NAMALWA (cell line): ENCODE measurements around the gene NFATC1.
"Not testable (repeated sequence)": the region's sequence is repeated elsewhere in the genome, so short reads cannot be mapped to it uniquely, and the experiment has no call there.

ENCODE experiments used
- DNase-seq: peaks from one replicate; pipeline ENCODE4 v3.0.0-alpha.2; 2015; ENCODE audit warnings: low spot score

NFATC1 gene

DNA sequence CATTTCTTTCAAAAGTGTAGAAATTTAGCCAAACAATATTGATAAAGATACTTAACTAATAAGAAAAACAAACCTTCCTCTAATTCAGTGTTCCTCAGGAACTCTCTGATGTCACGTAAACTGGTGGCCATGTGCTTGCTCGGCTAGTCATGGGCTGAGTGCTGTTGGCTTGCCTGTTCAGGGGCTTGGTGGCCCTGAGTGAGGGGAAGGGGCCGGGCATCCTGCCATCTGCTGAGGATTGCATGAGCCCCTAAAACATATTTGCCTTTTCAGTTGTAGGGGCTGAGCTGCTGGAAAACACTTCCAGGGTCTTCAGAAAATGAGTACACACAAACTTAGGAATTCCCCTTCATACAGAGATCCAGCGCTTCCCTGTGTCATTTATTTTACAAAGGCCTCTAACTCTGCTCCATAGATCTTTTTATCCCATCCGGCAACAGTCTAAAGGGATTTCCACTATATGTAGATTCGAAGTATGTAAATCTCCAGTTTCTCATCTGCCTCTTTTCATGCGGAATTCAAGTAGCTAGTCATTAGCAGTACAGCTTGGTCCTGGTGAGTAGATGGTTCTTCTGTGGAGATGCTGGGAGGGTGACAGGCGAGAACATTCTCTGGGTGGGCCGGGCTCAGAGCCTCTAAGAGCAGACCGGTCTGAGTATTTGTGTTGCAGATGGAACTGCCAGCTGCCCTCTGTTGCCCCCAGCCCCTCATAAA, 20.1 kb upstream of the NFATC1 start:
- DNase-seq, result no peak

- not testable (repeated sequence) for DNase-seq
These were observed 19.1 kb upstream of the NFATC1 start for GRCh38 chr18:79376661-79377060.

DNA sequence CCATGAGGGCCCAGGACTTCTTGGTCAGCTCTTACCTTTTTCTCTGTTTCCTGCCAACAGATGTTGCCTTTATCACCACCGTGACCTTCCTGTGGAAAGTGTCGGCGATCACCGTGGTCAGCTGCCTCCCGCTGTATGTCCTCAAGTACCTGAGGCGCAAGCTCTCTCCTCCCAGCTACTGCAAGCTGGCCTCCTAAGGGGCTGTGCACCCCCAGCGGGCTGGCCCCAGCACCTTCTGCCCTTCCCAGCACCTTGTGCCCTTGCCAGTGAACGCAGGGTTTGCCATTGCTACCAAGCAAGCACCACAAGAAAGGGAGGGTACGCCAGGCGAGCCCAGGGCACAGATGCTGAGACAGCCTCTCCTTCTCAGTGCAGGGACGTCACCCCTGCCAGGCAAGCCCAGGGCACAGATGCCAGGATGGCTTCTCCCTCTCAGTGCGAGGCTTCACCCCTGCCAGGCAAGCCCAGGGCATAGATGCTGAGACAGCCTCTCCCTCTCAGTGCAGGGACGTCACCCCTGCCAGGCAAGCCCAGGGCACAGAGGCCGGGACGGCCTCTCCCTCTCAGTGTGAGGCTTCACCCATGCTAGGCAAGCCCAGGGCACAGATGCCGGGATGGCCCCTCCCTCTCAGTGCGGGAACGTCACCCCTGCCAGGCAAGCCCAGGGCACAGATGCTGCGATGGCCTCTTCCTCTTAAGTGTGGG, 18.4 kb upstream of the NFATC1 start:
- DNase-seq, result no peak

- peak; percentile 68 for DNase-seq
These were observed 17.0 kb upstream of the NFATC1 start for GRCh38 chr18:79378536-79379250.

DNA sequence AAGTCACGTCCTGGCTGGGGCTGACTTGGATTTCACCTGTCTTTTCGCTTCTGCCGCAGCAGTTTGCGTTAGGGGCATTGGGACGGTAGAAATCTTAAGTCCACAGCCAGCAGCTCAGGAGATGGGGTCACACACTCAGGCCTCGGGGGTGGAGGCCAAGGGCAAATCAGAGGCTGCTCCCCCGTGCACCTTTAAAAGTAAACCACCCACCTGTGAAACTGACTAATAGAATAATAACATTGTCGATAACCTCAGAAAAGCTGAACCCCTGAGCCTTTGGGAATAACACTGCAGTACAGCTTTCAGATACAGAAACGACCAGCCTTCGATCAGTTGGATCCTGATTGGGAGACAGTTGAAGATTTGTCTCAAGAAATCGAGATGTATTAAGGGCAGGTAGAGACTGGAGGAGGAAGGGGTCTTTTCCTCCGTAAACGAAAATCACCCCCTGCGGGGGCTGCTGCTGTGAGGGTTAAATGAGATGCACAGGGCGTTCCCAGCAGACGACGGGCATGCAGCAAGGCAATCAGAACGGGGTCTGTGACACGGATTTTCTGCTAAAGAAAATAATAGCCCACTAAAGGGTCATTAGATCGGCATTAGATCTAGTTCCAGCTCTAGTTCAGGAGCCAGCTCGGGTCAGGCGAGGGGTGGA, 16.4 kb upstream of the NFATC1 start:
- DNase-seq, result no peak

- DNase-seq, result no peak
These were observed 15.6 kb upstream of the NFATC1 start for GRCh38 chr18:79379931-79380815.

- peak; percentile 70 for DNase-seq
These were observed 14.6 kb upstream of the NFATC1 start for GRCh38 chr18:79380816-79381806.

- no peak for DNase-seq
These were observed 13.9 kb upstream of the NFATC1 start for GRCh38 chr18:79381811-79382311.

GRCh38 chr18:79382681-79383387, 12.9 kb upstream of the NFATC1 start:
- no peak for DNase-seq

DNA sequence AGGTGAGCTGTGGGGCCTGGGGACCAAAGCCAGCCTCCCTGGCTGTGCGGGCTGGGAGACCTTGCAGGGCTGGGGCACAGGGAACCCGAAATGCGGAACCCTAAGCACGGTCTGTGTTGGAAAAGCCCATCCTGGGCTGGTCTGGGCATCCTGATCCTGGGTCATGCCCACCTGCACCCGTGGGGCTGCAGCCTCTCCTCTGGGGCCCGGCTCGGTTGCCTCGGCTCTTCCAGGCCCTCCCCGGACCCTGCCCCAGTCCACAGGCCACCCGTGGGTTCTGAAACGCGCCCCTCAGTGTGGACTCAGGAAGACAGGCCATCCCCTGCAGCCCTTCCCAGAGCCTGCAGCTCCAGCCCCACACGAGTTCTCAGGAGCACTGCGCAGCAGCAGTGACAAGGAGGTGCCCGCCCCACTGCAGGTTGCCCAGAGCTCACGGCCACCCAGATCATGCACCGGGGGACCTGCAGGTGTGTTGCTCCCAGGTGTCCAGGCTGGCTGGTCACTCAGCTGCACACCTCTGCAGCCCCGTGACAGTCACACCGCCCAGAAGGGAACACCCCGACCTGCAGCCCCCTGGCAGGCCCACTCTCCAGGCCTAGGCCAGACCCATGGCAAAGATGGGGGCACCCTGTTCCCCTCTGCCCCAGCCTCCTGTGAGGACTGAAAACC, 12.2 kb upstream of the NFATC1 start:
- DNase-seq, result no peak

DNA sequence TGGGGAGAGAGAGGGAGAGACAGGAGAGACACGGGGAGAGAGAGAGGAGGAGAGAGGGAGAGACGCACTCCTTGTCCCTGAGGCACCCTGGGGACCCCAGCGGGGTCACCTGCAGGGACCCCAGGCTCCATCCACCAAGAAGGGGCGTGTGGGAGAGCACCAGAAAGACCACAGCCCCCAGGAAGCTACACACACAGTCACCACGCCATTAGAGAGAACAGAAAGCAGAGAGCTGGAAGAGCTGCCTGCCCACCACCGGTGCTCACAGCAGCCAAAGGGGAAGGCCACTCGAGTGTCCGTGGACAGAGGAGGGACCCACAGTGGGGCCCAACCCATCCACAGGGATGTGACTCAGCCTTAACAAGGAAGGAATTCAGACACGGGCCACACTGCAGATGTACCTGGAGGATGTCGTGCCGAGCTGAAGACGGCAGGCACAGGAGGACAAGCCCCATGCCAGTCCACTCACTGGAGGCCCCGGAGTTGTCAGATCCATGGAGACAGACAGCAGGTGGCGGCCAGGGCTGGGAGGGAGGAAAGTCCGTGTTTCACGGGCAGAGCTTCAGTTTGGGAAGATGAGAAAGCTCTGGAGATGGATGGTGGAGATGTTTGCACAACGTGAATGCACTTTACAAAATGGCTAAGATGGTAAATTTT, 11.5 kb upstream of the NFATC1 start:
- no peak for DNase-seq

- DNase-seq, result no peak
These were observed 10.9 kb upstream of the NFATC1 start for GRCh38 chr18:79384834-79385233.

GRCh38 chr18:79385326-79385707, 10.4 kb upstream of the NFATC1 start:
- no peak for DNase-seq

DNA sequence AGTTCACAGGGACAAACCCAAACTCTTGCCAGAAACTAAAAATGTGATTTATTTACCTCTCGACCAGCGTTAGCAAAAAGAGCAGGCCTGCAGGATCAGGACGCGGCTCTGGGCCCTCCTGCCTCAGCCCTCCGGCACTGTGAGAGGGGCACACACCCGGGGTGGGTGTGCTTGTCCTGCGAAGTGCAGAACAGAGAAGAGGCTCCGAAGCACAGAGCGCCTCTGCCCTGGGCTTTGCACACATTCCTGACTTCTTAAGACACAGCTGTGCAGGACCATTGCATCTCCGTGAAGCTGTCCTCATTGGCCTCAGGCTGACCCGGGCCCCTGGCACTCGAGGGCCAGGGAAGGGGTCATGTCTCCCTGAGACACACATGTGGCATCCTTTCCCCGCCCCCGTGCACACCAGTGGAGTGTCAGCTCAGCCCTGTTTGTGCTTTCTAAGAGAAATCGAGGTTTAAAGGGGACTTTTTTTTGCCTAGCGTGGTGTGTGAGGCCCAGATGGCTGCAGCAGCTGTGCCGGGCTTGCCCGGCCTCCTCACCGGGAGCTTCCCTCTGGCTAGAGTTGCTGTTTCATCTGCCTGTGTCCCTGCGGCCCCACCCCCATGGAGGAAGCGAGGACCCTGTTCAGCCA, 9.9 kb upstream of the NFATC1 start:
- DNase-seq, result no peak

GRCh38 chr18:79386547-79386946, 9.2 kb upstream of the NFATC1 start:
- DNase-seq, result no peak

- DNase-seq, result no peak
These were observed 8.5 kb upstream of the NFATC1 start for GRCh38 chr18:79387214-79387613.

GRCh38 chr18:79387615-79388014, 8.1 kb upstream of the NFATC1 start:
- no peak for DNase-seq

DNA sequence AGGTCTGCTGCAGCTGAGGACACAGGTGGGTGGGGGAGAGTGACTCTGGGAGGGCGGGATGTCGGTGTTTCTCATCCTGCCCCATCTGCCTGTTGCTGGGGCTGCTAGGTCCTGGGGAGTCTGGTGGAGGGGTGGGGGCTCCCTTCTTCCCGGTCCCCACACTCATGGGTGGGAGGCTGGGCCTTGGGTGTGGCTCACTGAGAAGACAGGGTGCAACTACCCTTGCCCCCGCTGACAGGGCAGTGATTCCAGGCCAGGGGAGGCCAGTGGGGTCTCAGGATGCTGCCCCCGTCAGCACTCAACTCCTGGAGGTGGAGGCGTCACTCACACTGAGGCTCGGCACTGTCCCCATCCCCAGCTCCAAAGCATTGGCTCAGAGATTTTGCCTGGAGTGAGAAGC, 7.7 kb upstream of the NFATC1 start:
- no peak for DNase-seq
